Lower leg skin (tissue), 4 donors: ENCODE results near the gene DOCK3. TPM values are rescaled to one million over a fixed set of nuclear protein-coding genes. Genes with fewer than 3 reads are reported as not detected.
"Not testable (repeated sequence)": the region's sequence is repeated elsewhere in the genome, so short reads cannot be mapped to it uniquely, and the experiment has no call there.

Experiments used
- DNase-seq, 2 donors: peaks; one replicate each; pipeline ENCODE4 v3.0.0-alpha.2; 2019; ENCODE audit warnings: low spot score in 2 of 2
- H3K4me3 ChIP-seq: fragments of 200-600 bp; sonication (generic); 2 replicates; pipeline ENCODE4 v1.5.1; 2017; ENCODE audit warnings: mild to moderate bottlenecking, low read depth; ENCODE audit not compliant: poor library complexity, severe bottlenecking
- CTCF ChIP-seq, 3 donors: fragments of 450-650 bp; IDR thresholded peaks; one replicate each; pipeline ENCODE4 v1.5.1; 2016; ENCODE audit warnings: antibody characterized with exemption in 3 of 3, mild to moderate bottlenecking in 3 of 3, moderate library complexity in 2 of 3
- POLR2A ChIP-seq, 2 donors: fragments of 450-650 bp; IDR thresholded peaks; one replicate each; pipeline ENCODE4 v1.6.1; 2016 to 2017; ENCODE audit warnings: antibody characterized with exemption in 2 of 2, mild to moderate bottlenecking in 1 of 2, moderate library complexity in 1 of 2
- WGBS, 2 donors: methylation state at CpG; one replicate each; pipeline ENCODE4 v1.1.5; 2018; 5-methylcytosine and 5-hydroxymethylcytosine counted together
- intact Hi-C: fragments of 100-400 bp; cut with DNase I; formaldehyde crosslinking; loops from one replicate; pipeline ENCODE4 v1.15.0; 2023; ENCODE audit warnings: low total_unique reads
- total RNA-seq, 4 donors: library from RNA; depleted of rRNA; stranded (reverse); fragments of >200 nt; gene quantifications; one replicate each; pipeline ENCODE4 v1.1.0, GENCODE V29; 2016

Gene DOCK3
- total RNA-seq, 4 donors from 2014 or later = 2.0 to 4.5 (median 3.0) TPM

DNA sequence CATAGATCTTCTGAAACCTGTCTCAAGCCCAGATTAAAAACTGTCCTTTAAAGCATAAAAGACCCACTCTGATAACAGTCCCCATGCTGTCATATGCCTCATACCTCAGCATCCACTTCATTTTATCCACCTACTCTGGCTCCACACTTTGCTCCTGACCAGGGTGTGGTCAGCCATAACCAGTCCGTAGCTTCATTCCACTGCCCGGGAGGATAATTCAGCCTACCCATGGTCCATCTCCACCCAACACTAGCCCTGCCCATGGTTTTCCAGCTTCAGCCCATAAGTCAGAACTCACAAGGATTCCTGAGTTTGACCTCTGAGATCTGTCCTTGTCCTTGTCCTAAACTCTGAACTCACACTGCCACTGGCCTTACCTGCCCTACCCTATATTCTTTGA lies 448.2 kb downstream of the DOCK3 start:
- intact Hi-C loops = no loop called here
- DNase-seq = no peak
- TF ChIP-seq POLR2A (IDR thresholded peaks at IDR 0.05) = no peak
- no peak for TF ChIP-seq CTCF (IDR thresholded peaks at IDR 0.05)
- 76 to 95% methylated on average over 2 of the region's 2 CpGs for WGBS, 2 donors
- H3K4me3 ChIP-seq = no peak overlapping the region

DNA sequence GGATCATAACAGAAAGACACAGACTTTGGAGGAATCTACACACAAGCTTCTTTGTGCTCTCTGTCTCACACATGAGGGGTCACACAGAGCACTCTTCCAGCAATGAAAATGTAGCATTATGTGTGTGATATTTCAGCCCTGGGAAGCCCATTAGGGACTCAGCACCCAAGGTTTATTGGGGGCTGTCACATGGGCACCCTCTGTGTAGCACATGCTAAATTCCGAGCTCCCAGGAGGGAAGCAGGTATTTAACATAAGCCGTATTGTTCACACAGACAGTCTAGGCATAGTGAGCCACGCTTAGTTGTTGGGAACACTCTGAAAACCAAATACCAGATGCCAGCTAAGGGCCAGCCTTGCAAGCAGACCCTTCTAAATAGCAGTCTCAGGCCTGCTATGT lies 448.8 kb downstream of the DOCK3 start:
- no peak for DNase-seq
- H3K4me3 ChIP-seq = no peak overlapping the region
- TF ChIP-seq CTCF (IDR thresholded peaks at IDR 0.05) = no peak
- TF ChIP-seq POLR2A (IDR thresholded peaks at IDR 0.05) = no peak
- intact Hi-C loops = no loop called here
- WGBS, 2 donors = 76 to 85% methylated on average over 3 of the region's 3 CpGs

DNA sequence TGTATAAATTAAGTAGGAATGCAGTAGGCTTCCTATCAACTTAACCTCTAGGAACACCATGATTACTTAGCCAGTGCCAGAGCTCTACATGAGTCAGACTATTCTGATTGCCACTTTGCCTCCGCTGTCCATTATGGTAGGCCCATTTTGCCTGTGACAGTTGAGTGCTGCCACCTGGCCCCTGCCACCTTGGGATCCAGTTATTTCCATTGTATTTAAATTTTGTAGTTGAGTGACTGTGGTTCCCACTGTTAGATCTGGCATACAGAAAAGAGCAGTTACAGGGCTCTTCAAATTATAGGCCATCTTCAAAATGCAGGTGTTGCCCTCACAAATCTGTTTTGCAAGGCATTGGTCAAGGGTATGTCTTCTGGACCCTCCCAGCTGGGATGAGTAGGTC lies 456.9 kb downstream of the DOCK3 start:
- intact Hi-C loops = not testable (repeated sequence)
- 93 to 100% methylated on average over 1 of the region's 1 CpG for WGBS, 2 donors

DNA sequence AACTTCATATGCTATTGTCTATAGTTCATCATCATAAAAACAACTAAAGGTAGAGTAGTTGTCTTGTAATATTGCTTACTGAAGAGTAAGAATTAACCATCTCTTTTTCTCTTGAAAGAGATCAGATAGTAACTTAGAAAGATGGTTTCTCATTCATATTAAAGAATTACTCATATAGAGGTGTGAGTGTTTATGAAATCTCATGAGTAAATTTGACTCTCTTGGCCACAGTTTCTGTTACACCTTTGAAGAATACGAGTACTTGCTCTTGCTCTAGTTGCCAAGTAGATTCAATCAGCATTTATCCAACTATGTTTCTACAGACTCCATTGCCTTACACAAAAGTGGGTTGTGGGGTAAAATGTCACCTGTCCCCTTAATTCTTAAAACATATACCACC lies 463.0 kb downstream of the DOCK3 start:
- intact Hi-C loops = no loop called here
- 44 to 55% methylated on average over 1 of the region's 1 CpG for WGBS, 2 donors
- TF ChIP-seq CTCF (IDR thresholded peaks at IDR 0.05) (no peak), POLR2A (IDR thresholded peaks at IDR 0.05) (no peak)
- no peak for DNase-seq
- no peak overlapping the region for H3K4me3 ChIP-seq

More for the DNA sequence above, 456.9 kb downstream of the DOCK3 start:
- H3K4me3 ChIP-seq, DNase-seq: not testable (repeated sequence)

DNA sequence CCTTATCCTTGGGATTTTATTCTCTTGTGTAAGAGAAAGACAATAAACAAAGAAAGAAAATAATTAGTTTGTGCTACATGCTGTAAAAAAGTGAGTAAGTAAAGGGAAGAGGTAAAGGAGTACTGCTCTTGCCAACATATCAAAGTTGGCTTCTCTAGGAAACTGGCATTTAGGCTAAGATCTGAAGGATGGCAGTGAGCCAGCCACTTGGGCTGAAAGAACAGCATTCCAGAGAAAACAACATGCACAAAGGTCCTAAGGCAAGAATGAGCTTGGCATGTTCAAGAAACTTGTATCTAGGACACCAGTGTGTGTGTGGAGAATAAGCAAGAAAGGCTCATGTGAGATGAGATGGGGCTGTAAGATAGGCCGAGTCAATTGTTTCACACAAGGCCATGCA lies 464.9 kb downstream of the DOCK3 start:
- TF ChIP-seq POLR2A (IDR thresholded peaks at IDR 0.05) (no peak), CTCF (IDR thresholded peaks at IDR 0.05) (no peak)
- intact Hi-C loops = loop anchor here (5.0 kb wide), 1 partner anchor 47 kb away; no protein-coding TSS in a partner anchor
- no peak overlapping the region for H3K4me3 ChIP-seq
- WGBS, 2 donors = 55 to 63% methylated on average over 1 of the region's 1 CpG
- no peak for DNase-seq

- 20 to 25% methylated on average over 2 of the region's 2 CpGs for WGBS, 2 donors
- no peak for DNase-seq
- no peak overlapping the region for H3K4me3 ChIP-seq
- TF ChIP-seq CTCF (IDR thresholded peaks at IDR 0.05) (no peak), POLR2A (IDR thresholded peaks at IDR 0.05) (no peak)
- intact Hi-C loops = loop anchor here (5.0 kb wide), 1 partner anchor 49 kb away; no protein-coding TSS in a partner anchor
Observed at GRCh38 chr3:51141573-51141972, 466.8 kb downstream of the DOCK3 start.
